ENCODE data around the gene KCTD19. TPM values are rescaled to one million over a fixed set of nuclear protein-coding genes. Genes with fewer than 3 reads are reported as not detected.

KCTD19 gene
- total and polyA plus RNA-seq, 2 donors (not counting 1 experiment from before 2014, with no cell fraction given) = 0.52 TPM; not detected in 1

- Histone ChIP-seq H3K79me2 (ENCODE audit: control insufficient read depth, insufficient read depth, low read length) (peaks cover 3% of the 10 kb centered on the region), H3K36me3 (replicated peaks in 1 of 2; ENCODE audit: control extremely low read depth in 1 of 2, control insufficient read depth in 1 of 2, extremely low read depth in 1 of 2, insufficient read depth in 2 of 2, low read length in 1 of 2) (no peaks in the 10 kb centered on the region), H3K9me3 (ENCODE audit: control extremely low read depth in 1 of 3, control insufficient read depth in 2 of 3, insufficient read depth in 1 of 3, low read length in 2 of 3) (no peaks in the 10 kb centered on the region), H4K20me1 (ENCODE audit: control insufficient read depth, insufficient read depth, low read length, poor library complexity, severe bottlenecking) (no peaks in the 10 kb centered on the region), H2AFZ (ENCODE audit: insufficient read depth, low read depth, low read length, poor library complexity, severe bottlenecking) (no peak overlapping the region), H3K4me1 (ENCODE audit: control insufficient read depth in 2 of 2, insufficient read depth in 2 of 2, low read length in 2 of 2) (peaks cover 7 to 11% of the 10 kb centered on the region in 2 donors), H3K27ac (ENCODE audit: low read length in 2 of 2) (no peak overlapping the region), H3K27me3 (replicated peaks in 1 of 4; ENCODE audit: control extremely low read depth in 1 of 4, control insufficient read depth in 3 of 4, insufficient read depth in 4 of 4, low read length in 3 of 4) (no peaks in the 10 kb centered on the region), H3K9ac (ENCODE audit: low read length) (no peak overlapping the region), H3K4me3 (ENCODE audit: control extremely low read depth in 1 of 5, extremely low read depth in 1 of 5, insufficient read depth in 1 of 5, low read depth in 2 of 5, low read length in 4 of 5) (no peak overlapping the region), H3K4me2 (replicated peaks; ENCODE audit: low read depth, low read length, poor library complexity, severe bottlenecking) (peak overlapping the region; percentile 94)
- ChIA-PET CTCF (interaction anchor here (1.0 to 1.3 kb wide), 3 partner anchors 30 to 61 kb away, joined by 3 read pairs; partner anchors contain the start of gene FHOD1), POLR2A (no interaction called here)
- Mint-ChIP-seq H3K27me3 (no peaks in the 10 kb centered on the region), H3K9me3 (ENCODE audit: insufficient read depth) (no peaks in the 10 kb centered on the region), H3K27ac (no peak overlapping the region), H3K4me3 (peak overlapping the region; percentile 37), H3K4me1 (peaks cover 6% of the 10 kb centered on the region)
- WGBS (ENCODE audit: insufficient coverage) = 100% methylated on average over 4 of the region's 4 CpGs
- no peak for DNase-seq
- no peak for TF ChIP-seq EZH2 (IDR thresholded peaks at IDR 0.05; ENCODE audit: borderline replicate concordance, insufficient read depth, low read depth, low read length, poor library complexity, severe bottlenecking)
- TF ChIP-seq CTCF (IDR thresholded peaks at IDR 0.05) = no peak
- intact Hi-C loops (cut with micrococcal nuclease) = no loop called here
- ATAC-seq (ENCODE audit: low read depth) = no peak
These were observed 49.1 kb downstream of the KCTD19 start for GRCh38 chr16:67277294-67277998.

GRCh38 chr16:67275321-67275720, 51.2 kb downstream of the KCTD19 start:
- no peaks in the 10 kb centered on the region for H3K9me3 ChIP-seq (ENCODE audit: control extremely low read depth in 1 of 3, control insufficient read depth in 2 of 3, insufficient read depth in 1 of 3, low read length in 2 of 3)
- no CpG with 5 or more reads among the region's 2 CpGs for WGBS (ENCODE audit: insufficient coverage)
- ChIA-PET POLR2A (no interaction called here), CTCF (no interaction called here)
- H3K4me1 ChIP-seq (ENCODE audit: control insufficient read depth in 2 of 2, insufficient read depth in 2 of 2, low read length in 2 of 2) = peaks cover 7 to 11% of the 10 kb centered on the region in 2 donors
- Mint-ChIP-seq H3K4me3 (no peak overlapping the region), H3K27me3 (no peaks in the 10 kb centered on the region), H3K4me1 (peaks cover 6% of the 10 kb centered on the region), H3K27ac (no peak overlapping the region), H3K9me3 (ENCODE audit: insufficient read depth) (no peaks in the 10 kb centered on the region)
- H2AFZ ChIP-seq (ENCODE audit: insufficient read depth, low read depth, low read length, poor library complexity, severe bottlenecking) = no peak overlapping the region
- ATAC-seq (ENCODE audit: low read depth) (no peak), DNase-seq (no peak)
- intact Hi-C loops (cut with micrococcal nuclease) = no loop called here
- H3K9ac ChIP-seq (ENCODE audit: low read length) = no peak overlapping the region
- H3K27ac ChIP-seq (ENCODE audit: low read length in 2 of 2) = no peak overlapping the region
- TF ChIP-seq EZH2 (IDR thresholded peaks at IDR 0.05; ENCODE audit: borderline replicate concordance, insufficient read depth, low read depth, low read length, poor library complexity, severe bottlenecking) = no peak
- no peak for TF ChIP-seq CTCF (IDR thresholded peaks at IDR 0.05)
- peaks cover 3% of the 10 kb centered on the region for H3K79me2 ChIP-seq (ENCODE audit: control insufficient read depth, insufficient read depth, low read length)
- no peaks in the 10 kb centered on the region for H4K20me1 ChIP-seq (ENCODE audit: control insufficient read depth, insufficient read depth, low read length, poor library complexity, severe bottlenecking)
- H3K27me3 ChIP-seq (replicated peaks in 1 of 4; ENCODE audit: control extremely low read depth in 1 of 4, control insufficient read depth in 3 of 4, insufficient read depth in 4 of 4, low read length in 3 of 4) = no peaks in the 10 kb centered on the region
- no peak overlapping the region for H3K4me2 ChIP-seq (replicated peaks; ENCODE audit: low read depth, low read length, poor library complexity, severe bottlenecking)
- H3K36me3 ChIP-seq (replicated peaks in 1 of 2; ENCODE audit: control extremely low read depth in 1 of 2, control insufficient read depth in 1 of 2, extremely low read depth in 1 of 2, insufficient read depth in 2 of 2, low read length in 1 of 2) = no peaks in the 10 kb centered on the region
- H3K4me3 ChIP-seq (ENCODE audit: control extremely low read depth in 1 of 5, extremely low read depth in 1 of 5, insufficient read depth in 1 of 5, low read depth in 2 of 5, low read length in 4 of 5) = no peak overlapping the region

All from B cell (primary cell).